ENCODE measurements around the gene KPNA5. TPM values are rescaled to one million over a fixed set of nuclear protein-coding genes. Genes with fewer than 3 reads are reported as not detected.

KPNA5 gene
- total and polyA plus RNA-seq, 9 of the 15 experiments (the other 6 are each of a cell fraction or from before 2014, with no cell fraction given): 3.2 to 10.3 (median 6.5) TPM

DNA sequence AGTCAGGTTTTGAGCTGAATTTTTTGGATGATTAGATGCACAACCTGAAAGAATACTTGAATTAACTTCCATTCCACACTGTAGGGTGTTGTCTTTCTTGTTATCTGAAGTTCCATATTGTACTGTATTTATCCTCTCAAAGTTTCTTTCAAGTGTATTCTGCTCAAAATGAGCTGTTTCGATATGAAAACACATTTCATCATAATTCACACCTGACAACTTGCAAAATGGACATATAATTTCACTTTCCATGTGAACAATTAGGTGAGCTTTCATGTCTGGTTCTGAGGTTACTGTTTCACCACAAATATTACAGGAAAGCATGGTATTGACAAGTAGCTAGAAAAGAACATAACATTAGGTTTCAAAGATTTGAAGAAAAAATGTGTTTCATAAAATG is 14.1 kb upstream of the KPNA5 start (continued):
- TF ChIP-seq, protein P1, sequence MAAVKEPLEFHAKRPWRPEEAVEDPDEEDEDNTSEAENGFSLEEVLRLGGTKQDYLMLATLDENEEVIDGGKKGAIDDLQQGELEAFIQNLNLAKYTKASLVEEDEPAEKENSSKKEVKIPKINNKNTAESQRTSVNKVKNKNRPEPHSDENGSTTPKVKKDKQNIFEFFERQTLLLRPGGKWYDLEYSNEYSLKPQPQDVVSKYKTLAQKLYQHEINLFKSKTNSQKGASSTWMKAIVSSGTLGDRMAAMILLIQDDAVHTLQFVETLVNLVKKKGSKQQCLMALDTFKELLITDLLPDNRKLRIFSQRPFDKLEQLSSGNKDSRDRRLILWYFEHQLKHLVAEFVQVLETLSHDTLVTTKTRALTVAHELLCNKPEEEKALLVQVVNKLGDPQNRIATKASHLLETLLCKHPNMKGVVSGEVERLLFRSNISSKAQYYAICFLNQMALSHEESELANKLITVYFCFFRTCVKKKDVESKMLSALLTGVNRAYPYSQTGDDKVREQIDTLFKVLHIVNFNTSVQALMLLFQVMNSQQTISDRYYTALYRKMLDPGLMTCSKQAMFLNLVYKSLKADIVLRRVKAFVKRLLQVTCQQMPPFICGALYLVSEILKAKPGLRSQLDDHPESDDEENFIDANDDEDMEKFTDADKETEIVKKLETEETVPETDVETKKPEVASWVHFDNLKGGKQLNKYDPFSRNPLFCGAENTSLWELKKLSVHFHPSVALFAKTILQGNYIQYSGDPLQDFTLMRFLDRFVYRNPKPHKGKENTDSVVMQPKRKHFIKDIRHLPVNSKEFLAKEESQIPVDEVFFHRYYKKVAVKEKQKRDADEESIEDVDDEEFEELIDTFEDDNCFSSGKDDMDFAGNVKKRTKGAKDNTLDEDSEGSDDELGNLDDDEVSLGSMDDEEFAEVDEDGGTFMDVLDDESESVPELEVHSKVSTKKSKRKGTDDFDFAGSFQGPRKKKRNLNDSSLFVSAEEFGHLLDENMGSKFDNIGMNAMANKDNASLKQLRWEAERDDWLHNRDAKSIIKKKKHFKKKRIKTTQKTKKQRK (IDR thresholded peaks at IDR 0.05; ENCODE audit: borderline replicate concordance, low read depth, low read length): no peak
- no peak for TF ChIP-seq ZNF695 (CRISPR knock-in tag; IDR thresholded peaks at IDR 0.05)
- peak; percentile 39; the same call in 1 of the 2 replicates for TF ChIP-seq TEAD4 (IDR thresholded peaks at IDR 0.05; ENCODE audit: low read length)
- TF ChIP-seq TEAD4 (CRISPR knock-in tag; IDR thresholded peaks at IDR 0.05; ENCODE audit: borderline replicate concordance): no peak
- TF ChIP-seq, protein P2, sequence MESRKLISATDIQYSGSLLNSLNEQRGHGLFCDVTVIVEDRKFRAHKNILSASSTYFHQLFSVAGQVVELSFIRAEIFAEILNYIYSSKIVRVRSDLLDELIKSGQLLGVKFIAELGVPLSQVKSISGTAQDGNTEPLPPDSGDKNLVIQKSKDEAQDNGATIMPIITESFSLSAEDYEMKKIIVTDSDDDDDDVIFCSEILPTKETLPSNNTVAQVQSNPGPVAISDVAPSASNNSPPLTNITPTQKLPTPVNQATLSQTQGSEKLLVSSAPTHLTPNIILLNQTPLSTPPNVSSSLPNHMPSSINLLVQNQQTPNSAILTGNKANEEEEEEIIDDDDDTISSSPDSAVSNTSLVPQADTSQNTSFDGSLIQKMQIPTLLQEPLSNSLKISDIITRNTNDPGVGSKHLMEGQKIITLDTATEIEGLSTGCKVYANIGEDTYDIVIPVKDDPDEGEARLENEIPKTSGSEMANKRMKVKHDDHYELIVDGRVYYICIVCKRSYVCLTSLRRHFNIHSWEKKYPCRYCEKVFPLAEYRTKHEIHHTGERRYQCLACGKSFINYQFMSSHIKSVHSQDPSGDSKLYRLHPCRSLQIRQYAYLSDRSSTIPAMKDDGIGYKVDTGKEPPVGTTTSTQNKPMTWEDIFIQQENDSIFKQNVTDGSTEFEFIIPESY (CRISPR knock-in tag; IDR thresholded peaks at IDR 0.05): no peak
- TF ChIP-seq, protein P3, sequence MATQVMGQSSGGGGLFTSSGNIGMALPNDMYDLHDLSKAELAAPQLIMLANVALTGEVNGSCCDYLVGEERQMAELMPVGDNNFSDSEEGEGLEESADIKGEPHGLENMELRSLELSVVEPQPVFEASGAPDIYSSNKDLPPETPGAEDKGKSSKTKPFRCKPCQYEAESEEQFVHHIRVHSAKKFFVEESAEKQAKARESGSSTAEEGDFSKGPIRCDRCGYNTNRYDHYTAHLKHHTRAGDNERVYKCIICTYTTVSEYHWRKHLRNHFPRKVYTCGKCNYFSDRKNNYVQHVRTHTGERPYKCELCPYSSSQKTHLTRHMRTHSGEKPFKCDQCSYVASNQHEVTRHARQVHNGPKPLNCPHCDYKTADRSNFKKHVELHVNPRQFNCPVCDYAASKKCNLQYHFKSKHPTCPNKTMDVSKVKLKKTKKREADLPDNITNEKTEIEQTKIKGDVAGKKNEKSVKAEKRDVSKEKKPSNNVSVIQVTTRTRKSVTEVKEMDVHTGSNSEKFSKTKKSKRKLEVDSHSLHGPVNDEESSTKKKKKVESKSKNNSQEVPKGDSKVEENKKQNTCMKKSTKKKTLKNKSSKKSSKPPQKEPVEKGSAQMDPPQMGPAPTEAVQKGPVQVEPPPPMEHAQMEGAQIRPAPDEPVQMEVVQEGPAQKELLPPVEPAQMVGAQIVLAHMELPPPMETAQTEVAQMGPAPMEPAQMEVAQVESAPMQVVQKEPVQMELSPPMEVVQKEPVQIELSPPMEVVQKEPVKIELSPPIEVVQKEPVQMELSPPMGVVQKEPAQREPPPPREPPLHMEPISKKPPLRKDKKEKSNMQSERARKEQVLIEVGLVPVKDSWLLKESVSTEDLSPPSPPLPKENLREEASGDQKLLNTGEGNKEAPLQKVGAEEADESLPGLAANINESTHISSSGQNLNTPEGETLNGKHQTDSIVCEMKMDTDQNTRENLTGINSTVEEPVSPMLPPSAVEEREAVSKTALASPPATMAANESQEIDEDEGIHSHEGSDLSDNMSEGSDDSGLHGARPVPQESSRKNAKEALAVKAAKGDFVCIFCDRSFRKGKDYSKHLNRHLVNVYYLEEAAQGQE (IDR thresholded peaks at IDR 0.05; ENCODE audit: borderline replicate concordance): no peak
- TF ChIP-seq, protein P3 (CRISPR knock-in tag; IDR thresholded peaks at IDR 0.05; ENCODE audit: low read depth): no peak
- TF ChIP-seq, protein P4, sequence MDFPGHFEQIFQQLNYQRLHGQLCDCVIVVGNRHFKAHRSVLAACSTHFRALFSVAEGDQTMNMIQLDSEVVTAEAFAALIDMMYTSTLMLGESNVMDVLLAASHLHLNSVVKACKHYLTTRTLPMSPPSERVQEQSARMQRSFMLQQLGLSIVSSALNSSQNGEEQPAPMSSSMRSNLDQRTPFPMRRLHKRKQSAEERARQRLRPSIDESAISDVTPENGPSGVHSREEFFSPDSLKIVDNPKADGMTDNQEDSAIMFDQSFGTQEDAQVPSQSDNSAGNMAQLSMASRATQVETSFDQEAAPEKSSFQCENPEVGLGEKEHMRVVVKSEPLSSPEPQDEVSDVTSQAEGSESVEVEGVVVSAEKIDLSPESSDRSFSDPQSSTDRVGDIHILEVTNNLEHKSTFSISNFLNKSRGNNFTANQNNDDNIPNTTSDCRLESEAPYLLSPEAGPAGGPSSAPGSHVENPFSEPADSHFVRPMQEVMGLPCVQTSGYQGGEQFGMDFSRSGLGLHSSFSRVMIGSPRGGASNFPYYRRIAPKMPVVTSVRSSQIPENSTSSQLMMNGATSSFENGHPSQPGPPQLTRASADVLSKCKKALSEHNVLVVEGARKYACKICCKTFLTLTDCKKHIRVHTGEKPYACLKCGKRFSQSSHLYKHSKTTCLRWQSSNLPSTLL (IDR thresholded peaks at IDR 0.05): no peak
- TF ChIP-seq SOX6 (IDR thresholded peaks at IDR 0.05): 0 out of 2 replicates have a peak, but pooled peaks have one; percentile 19
- 0 out of 2 replicates have a peak, but pooled peaks have one; percentile 14 for TF ChIP-seq ARID2 (IDR thresholded peaks at IDR 0.05)
- TF ChIP-seq SRSF9 (IDR thresholded peaks at IDR 0.05; ENCODE audit: borderline replicate concordance, low read depth, low read length): no peak
- no peak for TF ChIP-seq CREB1 (IDR thresholded peaks at IDR 0.05)
- no peak for TF ChIP-seq CREB1 (CRISPR knock-in tag; IDR thresholded peaks at IDR 0.05)
- TF ChIP-seq ZNF224 (CRISPR knock-in tag; IDR thresholded peaks at IDR 0.05): no peak
